Esophagus squamous epithelium (tissue), 5 donors: ENCODE measurements around the gene MAML3. TPM values are rescaled to one million over a fixed set of nuclear protein-coding genes. Genes with fewer than 3 reads are reported as not detected.
"Not testable (repeated sequence)": the region's sequence is repeated elsewhere in the genome, so short reads cannot be mapped to it uniquely, and the experiment has no call there.

Experiments
- DNase-seq: peaks from one replicate; lab custom pipeline; 2025; lab: John Stamatoyannopoulos, UW
- H3K27ac ChIP-seq, 4 donors: fragments of 200-600 bp; sonication (generic); one replicate each; pipeline ENCODE4 v1.5.1; 2016 to 2019; ENCODE audit warnings: mild to moderate bottlenecking in 1 of 4
- H3K27me3 ChIP-seq, 4 donors: fragments of 200-600 bp; sonication (generic); 1 replicate in 3 of 4; 2 replicates in 1 of 4; pipeline versions ENCODE4 v1.5.1 to v1.6.0; 2017 to 2021; ENCODE audit warnings: antibody characterized with exemption in 1 of 4
- H3K36me3 ChIP-seq, 3 donors: fragments of 200-600 bp; sonication (generic); one replicate each; pipeline ENCODE4 v1.5.1; 2016 to 2019
- H3K4me1 ChIP-seq, 3 donors: fragments of 200-600 bp; sonication (generic); one replicate each; pipeline ENCODE4 v1.5.1; 2017 to 2019
- H3K4me3 ChIP-seq, 4 donors: fragments of 200-600 bp; sonication (generic); 1 replicate in 3 of 4; 2 replicates in 1 of 4; pipeline ENCODE4 v1.5.1; 2016 to 2019; ENCODE audit warnings: mild to moderate bottlenecking in 2 of 4, moderate library complexity in 1 of 4
- H3K9me3 ChIP-seq, 3 donors: fragments of 200-600 bp; sonication (generic); one replicate each; pipeline ENCODE4 v1.5.1; 2016 to 2019
- CTCF ChIP-seq, 6 experiments: fragments of 450-650 bp in 4 of 6; fragments of 200-600 bp in 2 of 6; sonication (generic) in 2 of 6; IDR thresholded peaks; one replicate each; pipeline ENCODE4 v1.5.1; 2016 to 2019; ENCODE audit warnings: antibody characterized with exemption in 6 of 6, mild to moderate bottlenecking in 4 of 6, moderate library complexity in 4 of 6
- POLR2A ChIP-seq, 4 donors: fragments of 450-650 bp; IDR thresholded peaks; one replicate each; pipeline ENCODE4 v1.6.1; 2017; ENCODE audit warnings: antibody characterized with exemption in 4 of 4, mild to moderate bottlenecking in 4 of 4, moderate library complexity in 3 of 4
- WGBS, 2 donors: methylation state at CpG; one replicate each; pipeline ENCODE4 v1.1.5; 2018; 5-methylcytosine and 5-hydroxymethylcytosine counted together
- intact Hi-C: fragments of 100-400 bp; cut with DNase I; formaldehyde crosslinking; loops from one replicate; pipeline ENCODE4 v1.15.0; 2022
- total RNA-seq, 4 donors: library from RNA; depleted of rRNA; stranded (reverse); fragments of >200 nt; gene quantifications; one replicate each; pipeline ENCODE4 v1.1.0, GENCODE V29; 2016
- donor health status: DM: yes; HTN: yes; CAD: no.

The MAML3 gene
- total RNA-seq, 4 donors from 2014 or later: 6.9 to 14.2 (median 8.9) TPM

- no peaks in the 10 kb centered on the region for H3K27me3 ChIP-seq
- intact Hi-C loops: no loop called here
- H3K9me3 ChIP-seq: no peaks in the 10 kb centered on the region
- no peak for DNase-seq
- H3K4me3 ChIP-seq: no peak overlapping the region
- 68 to 82% methylated on average over 5 of the region's 5 CpGs for WGBS, 2 donors
- H3K4me1 ChIP-seq: peaks cover 0 to 7% (median 0%) of the 10 kb centered on the region in 3 donors
- H3K36me3 ChIP-seq: peaks cover 7 to 89% (median 21%) of the 10 kb centered on the region in 3 donors
- TF ChIP-seq CTCF (IDR thresholded peaks at IDR 0.05) (no peak), POLR2A (IDR thresholded peaks at IDR 0.05) (no peak)
- no peak overlapping the region for H3K27ac ChIP-seq
Measured at GRCh38 chr4:139700568-139700967, 453.4 kb downstream of the MAML3 start.

- DNase-seq, H3K4me1 ChIP-seq, intact Hi-C loops, H3K9me3 ChIP-seq, H3K27ac ChIP-seq, H3K27me3 ChIP-seq, H3K4me3 ChIP-seq: not testable (repeated sequence)
- H3K36me3 ChIP-seq: peaks cover 0 to 88% (median 9%) of the 10 kb centered on the region in 3 donors
- 94 to 99% methylated on average over 6 to 8 of the region's 25 CpGs for WGBS, 2 donors
- peak in 1 of 6 experiments; percentile 19 for TF ChIP-seq CTCF (IDR thresholded peaks at IDR 0.05)
Measured at GRCh38 chr4:139698167-139698925, 455.6 kb downstream of the MAML3 start.

GRCh38 chr4:139696491-139696890 is 457.5 kb downstream of the MAML3 start:
- peaks cover 0 to 90% (median 9%) of the 10 kb centered on the region in 3 donors for H3K36me3 ChIP-seq
- 83 to 86% methylated on average over 5 of the region's 5 CpGs for WGBS, 2 donors
- intact Hi-C loops: no loop called here
- H3K4me1 ChIP-seq: peaks cover 0 to 19% (median 8%) of the 10 kb centered on the region in 3 donors
- TF ChIP-seq CTCF (IDR thresholded peaks at IDR 0.05) (no peak), POLR2A (IDR thresholded peaks at IDR 0.05) (no peak)
- DNase-seq: no peak
- no peak overlapping the region for H3K4me3 ChIP-seq
- no peaks in the 10 kb centered on the region for H3K9me3 ChIP-seq
- no peaks in the 10 kb centered on the region for H3K27me3 ChIP-seq
- H3K27ac ChIP-seq: no peak overlapping the region

GRCh38 chr4:139694522-139695107 is 459.4 kb downstream of the MAML3 start:
- Histone ChIP-seq H3K4me1 (peaks cover 0 to 19% (median 8%) of the 10 kb centered on the region in 3 donors), H3K4me3 (no peak overlapping the region), H3K27ac (no peak overlapping the region), H3K36me3 (peaks cover 0 to 90% (median 0%) of the 10 kb centered on the region in 3 donors), H3K9me3 (no peaks in the 10 kb centered on the region), H3K27me3 (no peaks in the 10 kb centered on the region)
- TF ChIP-seq POLR2A (IDR thresholded peaks at IDR 0.05) (no peak), CTCF (IDR thresholded peaks at IDR 0.05) (no peak)
- intact Hi-C loops: no loop called here
- WGBS, 2 donors: 92 to 94% methylated on average over 3 of the region's 3 CpGs
- no peak for DNase-seq
